Embryonic facial prominence (tissue), 1 donor: ENCODE measurements around the gene HSPA13.
"Not testable (repeated sequence)": the region's sequence is repeated elsewhere in the genome, so short reads cannot be mapped to it uniquely, and the experiment has no call there.

Source experiments
- DNase-seq: peaks from one replicate; pipeline ENCODE4 v3.0.0-alpha.2; 2016; ENCODE audit errors: extremely low spot score

HSPA13 gene

GRCh38 chr21:14382835-14383595 lies at the start of gene HSPA13:
TSS of gene HSPA13 (minus strand) at chr21:14383146. CDS start at chr21:14383119, 27 bp downstream.
- DNase-seq, result peak; percentile 99

- DNase-seq, result no peak
Measured at GRCh38 chr21:14418920-14419319, 36.0 kb upstream of the HSPA13 start.

GRCh38 chr21:14414932-14415508 lies 32.1 kb upstream of the HSPA13 start:
- DNase-seq, result no peak

- DNase-seq, result no peak
Measured at GRCh38 chr21:14405962-14406361, 23.0 kb upstream of the HSPA13 start.

GRCh38 chr21:14405225-14405624 lies 22.3 kb upstream of the HSPA13 start:
- DNase-seq, result no peak

- DNase-seq, result no peak
Measured at GRCh38 chr21:14403681-14404318, 20.9 kb upstream of the HSPA13 start.

- no peak for DNase-seq
Measured at GRCh38 chr21:14401217-14401616, 18.3 kb upstream of the HSPA13 start.

GRCh38 chr21:14388282-14388681 lies 5.3 kb upstream of the HSPA13 start:
- DNase-seq, result no peak

GRCh38 chr21:14384453-14384852 lies 1.5 kb upstream of the HSPA13 start:
- DNase-seq, result no peak

GRCh38 chr21:14383596-14384180 lies 742 bp upstream of the HSPA13 start:
- DNase-seq, result no peak

- DNase-seq, result peak; percentile 37
Measured at GRCh38 chr21:14382486-14382834, 486 bp downstream of the HSPA13 start.

- DNase-seq, result no peak
Measured at GRCh38 chr21:14376854-14377253, 6.1 kb downstream of the HSPA13 start.

GRCh38 chr21:14366998-14367397 lies 15.9 kb downstream of the HSPA13 start:
- no peak for DNase-seq

- no peak for DNase-seq
Measured at GRCh38 chr21:14361958-14362357, 21.0 kb downstream of the HSPA13 start.

- DNase-seq, result no peak
Measured at GRCh38 chr21:14358775-14359174, 24.2 kb downstream of the HSPA13 start.

GRCh38 chr21:14356746-14357145 lies 26.2 kb downstream of the HSPA13 start:
- no peak for DNase-seq

- DNase-seq, result no peak
Measured at GRCh38 chr21:14354515-14354914, 28.4 kb downstream of the HSPA13 start.

GRCh38 chr21:14353726-14354125 lies 29.2 kb downstream of the HSPA13 start:
- no peak for DNase-seq

- no peak for DNase-seq
Measured at GRCh38 chr21:14353231-14353630, 29.7 kb downstream of the HSPA13 start.

GRCh38 chr21:14327346-14327745 lies 55.6 kb downstream of the HSPA13 start:
- DNase-seq, result not testable (repeated sequence)

GRCh38 chr21:14325595-14325994 lies 57.4 kb downstream of the HSPA13 start:
- DNase-seq, result no peak
